Activated naive CD8-positive, alpha-beta T cell (primary cell): ENCODE results near the gene CALML5.

Source experiments
- H3K27ac Mint-ChIP-seq: one replicate; pipeline ENCODE4 v1.8.0; 2021; ENCODE audit warnings: mixed read lengths
- H3K27me3 Mint-ChIP-seq: one replicate; pipeline ENCODE4 v1.8.0; 2021; ENCODE audit warnings: mixed read lengths
- H3K36me3 Mint-ChIP-seq: one replicate; pipeline ENCODE4 v1.8.0; 2021; ENCODE audit warnings: mixed read lengths
- H3K4me1 Mint-ChIP-seq: one replicate; pipeline ENCODE4 v1.8.0; 2021; ENCODE audit warnings: low read depth, mixed read lengths
- H3K4me3 Mint-ChIP-seq: one replicate; pipeline ENCODE4 v1.8.0; 2021; ENCODE audit warnings: mild to moderate bottlenecking, mixed read lengths
- H3K9me3 Mint-ChIP-seq: one replicate; pipeline ENCODE4 v1.8.0; 2021; ENCODE audit warnings: low read depth, mixed read lengths

CALML5 gene

DNA sequence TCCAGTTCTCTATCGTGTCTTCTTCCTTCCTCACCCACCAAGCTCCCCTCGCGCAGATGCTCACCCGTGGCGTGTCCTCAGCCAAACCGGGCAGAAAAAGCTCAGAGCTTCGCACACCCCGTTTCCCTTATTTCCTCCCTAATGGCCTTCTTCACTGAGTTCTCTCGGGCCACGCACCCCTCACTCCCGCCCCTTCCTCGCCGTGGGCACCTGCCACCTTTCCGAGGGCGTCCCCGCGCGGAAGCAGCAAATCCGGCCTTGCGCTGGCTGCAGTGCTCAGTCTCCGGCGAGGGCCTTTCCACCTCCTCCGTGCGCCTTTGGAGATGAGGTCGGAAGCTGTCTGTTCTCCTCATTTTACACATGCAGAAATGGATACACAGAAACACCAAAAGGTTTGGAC lies 13.0 kb upstream of the CALML5 start:
- peaks cover 10% of the 10 kb centered on the region for H3K4me1 Mint-ChIP-seq
- peaks cover 1% of the 10 kb centered on the region for H3K27me3 Mint-ChIP-seq
- H3K27ac Mint-ChIP-seq, result no peak overlapping the region
- H3K4me3 Mint-ChIP-seq, result no peak overlapping the region
- H3K36me3 Mint-ChIP-seq, result no peaks in the 10 kb centered on the region
- no peaks in the 10 kb centered on the region for H3K9me3 Mint-ChIP-seq

DNA sequence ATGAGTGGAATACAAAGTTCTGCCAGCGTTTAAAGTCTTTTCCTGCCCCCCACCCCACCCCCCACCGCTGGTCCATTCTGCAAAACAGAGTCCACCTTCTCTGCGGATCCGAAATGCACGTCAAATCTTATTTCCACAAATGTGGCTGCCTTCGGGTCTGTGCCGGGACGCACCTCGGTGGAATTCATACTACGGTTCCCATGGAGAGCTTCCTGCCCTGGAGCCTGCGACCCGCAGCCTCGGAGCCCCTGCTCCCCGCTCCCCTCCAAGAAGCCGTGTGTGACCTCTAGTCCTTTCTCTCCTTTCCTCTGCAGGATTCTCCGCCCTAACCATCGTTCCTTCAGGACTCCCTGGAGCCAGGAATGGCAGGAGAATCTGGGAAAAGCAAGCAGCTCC lies 12.5 kb upstream of the CALML5 start:
- peaks cover 10% of the 10 kb centered on the region for H3K4me1 Mint-ChIP-seq
- H3K4me3 Mint-ChIP-seq, result no peak overlapping the region
- peaks cover 1% of the 10 kb centered on the region for H3K27me3 Mint-ChIP-seq
- no peaks in the 10 kb centered on the region for H3K9me3 Mint-ChIP-seq
- no peaks in the 10 kb centered on the region for H3K36me3 Mint-ChIP-seq
- H3K27ac Mint-ChIP-seq, result no peak overlapping the region

DNA sequence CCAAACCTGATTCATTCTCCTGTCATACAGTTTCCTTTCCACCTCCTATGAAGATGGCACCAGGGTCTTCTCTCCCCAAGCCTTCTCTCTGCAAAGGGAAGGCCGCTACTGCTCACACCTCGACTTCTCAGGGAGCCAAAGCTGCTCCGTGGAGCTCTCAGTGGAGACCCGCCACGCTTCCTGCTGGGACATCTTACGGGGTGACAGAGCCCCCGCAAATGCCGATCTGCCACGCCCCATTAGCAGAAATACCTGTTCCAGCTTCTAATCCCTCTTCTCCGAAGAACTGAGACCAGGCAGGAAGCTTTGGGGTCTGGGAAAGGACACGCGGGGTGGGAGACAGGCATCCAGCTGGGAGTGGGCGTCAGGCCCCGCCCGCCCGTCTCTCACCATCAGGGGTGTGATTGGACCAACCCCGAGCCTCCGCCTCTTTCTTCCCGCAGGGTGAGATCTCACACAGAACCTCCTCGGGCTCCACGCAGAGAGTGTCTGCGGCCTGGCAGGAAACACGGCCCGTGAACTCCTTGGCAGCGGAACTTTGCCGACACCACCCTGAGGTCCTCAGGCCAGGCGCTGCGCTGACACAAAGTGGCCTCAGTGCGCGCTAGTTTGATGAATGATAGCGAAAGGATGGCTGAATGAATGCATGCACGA lies 12.0 kb upstream of the CALML5 start:
- Mint-ChIP-seq H3K36me3 (no peaks in the 10 kb centered on the region), H3K4me1 (peaks cover 10% of the 10 kb centered on the region), H3K4me3 (no peak overlapping the region), H3K27me3 (peaks cover 3% of the 10 kb centered on the region), H3K27ac (no peak overlapping the region), H3K9me3 (no peaks in the 10 kb centered on the region)

DNA sequence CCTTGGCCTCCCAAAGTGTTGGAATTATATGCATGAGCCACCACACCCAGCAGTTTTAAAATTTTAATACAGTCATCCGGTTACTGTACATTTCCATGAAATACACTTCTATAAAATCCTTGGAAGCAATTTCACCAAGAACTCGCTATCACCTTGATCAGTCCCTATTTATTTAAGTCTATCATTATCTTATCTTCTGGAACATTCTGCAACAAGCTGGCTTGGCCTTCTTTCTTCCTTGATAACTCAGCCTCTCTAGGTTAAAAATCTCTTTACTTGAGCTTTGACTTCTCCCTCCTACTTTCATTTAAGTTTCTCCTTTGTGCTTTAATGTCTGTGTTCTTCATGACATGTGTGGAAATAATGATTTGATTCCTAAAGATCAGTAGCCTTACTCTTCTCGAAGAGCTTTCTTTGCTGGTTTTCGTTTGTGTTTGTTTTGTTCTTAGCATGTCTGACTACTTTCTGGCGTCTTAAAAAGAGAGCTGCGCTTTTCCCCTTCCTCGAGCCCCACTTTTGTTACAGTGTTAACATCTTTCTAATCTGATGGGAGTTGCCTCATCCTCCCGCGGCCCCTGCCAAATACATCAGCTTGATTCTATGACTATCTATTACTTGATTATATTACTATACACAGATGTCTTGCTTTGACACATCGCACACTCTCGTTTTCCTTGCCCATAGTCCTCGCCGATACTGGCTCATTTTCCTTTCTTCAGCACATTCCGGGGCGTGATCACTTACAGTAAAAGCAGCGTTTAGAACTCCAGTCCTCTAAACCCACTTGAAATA lies 11.1 kb upstream of the CALML5 start:
- Mint-ChIP-seq H3K27ac (no peak overlapping the region), H3K9me3 (no peaks in the 10 kb centered on the region), H3K4me3 (no peak overlapping the region), H3K27me3 (peaks cover 3% of the 10 kb centered on the region), H3K36me3 (no peaks in the 10 kb centered on the region), H3K4me1 (peaks cover 10% of the 10 kb centered on the region)

DNA sequence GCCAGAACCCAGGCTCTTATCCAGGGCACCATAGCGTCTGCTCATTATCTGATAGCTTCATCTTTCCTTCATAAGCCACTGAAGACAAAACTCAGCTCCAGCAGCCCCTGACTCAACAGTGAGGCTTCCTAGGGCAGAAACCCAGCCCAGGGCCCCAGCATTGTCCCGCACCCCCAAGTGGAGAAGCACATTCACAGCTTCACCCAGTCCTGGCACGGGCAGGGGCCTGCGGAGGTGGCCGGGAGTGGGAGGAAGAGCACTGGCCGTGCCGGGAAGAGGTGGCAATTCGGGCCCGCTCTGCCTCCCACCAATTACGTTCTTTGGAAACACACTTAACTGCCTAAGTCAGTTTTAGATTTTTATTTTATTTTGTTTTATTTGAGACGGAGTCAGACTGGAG lies 10.3 kb upstream of the CALML5 start:
- H3K27ac Mint-ChIP-seq, result no peak overlapping the region
- H3K4me3 Mint-ChIP-seq, result no peak overlapping the region
- H3K36me3 Mint-ChIP-seq, result no peaks in the 10 kb centered on the region
- H3K9me3 Mint-ChIP-seq, result no peaks in the 10 kb centered on the region
- H3K27me3 Mint-ChIP-seq, result peaks cover 3% of the 10 kb centered on the region
- H3K4me1 Mint-ChIP-seq, result peaks cover 10% of the 10 kb centered on the region

DNA sequence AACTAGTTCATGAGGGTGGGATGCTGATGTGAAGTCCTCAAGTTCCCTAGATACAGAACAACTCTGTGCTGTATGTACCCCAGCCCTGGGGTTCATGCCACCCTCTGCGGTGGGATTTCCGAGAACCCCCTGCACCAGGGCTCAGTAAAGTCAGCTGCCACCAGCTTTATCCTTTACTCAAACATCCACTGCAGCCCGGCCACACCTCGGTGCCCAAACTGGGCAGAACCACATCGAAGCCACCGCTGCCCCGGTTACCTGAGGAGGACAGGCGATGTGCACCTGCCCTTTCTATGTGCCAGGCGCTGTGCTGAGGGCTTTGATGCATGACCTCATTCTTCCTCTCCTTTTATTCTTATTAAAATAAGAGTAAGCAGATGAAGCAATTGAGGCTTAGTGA lies 9.9 kb upstream of the CALML5 start:
- H3K27ac Mint-ChIP-seq, result no peak overlapping the region
- H3K36me3 Mint-ChIP-seq, result no peaks in the 10 kb centered on the region
- H3K4me3 Mint-ChIP-seq, result no peak overlapping the region
- no peaks in the 10 kb centered on the region for H3K9me3 Mint-ChIP-seq
- peaks cover 12% of the 10 kb centered on the region for H3K4me1 Mint-ChIP-seq
- peaks cover 3% of the 10 kb centered on the region for H3K27me3 Mint-ChIP-seq

DNA sequence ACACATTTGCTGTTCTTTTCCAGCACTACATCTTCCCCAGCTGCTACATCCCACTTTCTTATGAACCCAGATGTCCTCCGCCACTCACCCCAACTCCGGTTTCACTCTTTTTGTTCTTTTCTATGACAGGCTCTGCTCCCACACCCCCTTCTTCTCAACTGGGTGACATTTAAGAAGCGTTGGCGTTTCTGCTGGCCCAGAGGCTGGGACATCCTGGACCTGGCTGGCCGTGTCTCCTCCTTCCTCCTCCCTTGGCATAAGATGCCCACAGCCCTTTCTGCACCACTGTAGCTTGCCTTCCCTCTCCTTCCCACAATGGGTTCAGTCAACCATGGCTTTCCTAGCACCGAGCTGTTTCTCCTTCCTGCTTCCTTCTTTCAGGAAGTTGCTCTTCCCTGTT lies 9.4 kb upstream of the CALML5 start:
- Mint-ChIP-seq H3K36me3 (no peaks in the 10 kb centered on the region), H3K4me3 (no peak overlapping the region), H3K4me1 (peaks cover 15% of the 10 kb centered on the region), H3K9me3 (no peaks in the 10 kb centered on the region), H3K27ac (no peak overlapping the region), H3K27me3 (peaks cover 3% of the 10 kb centered on the region)

DNA sequence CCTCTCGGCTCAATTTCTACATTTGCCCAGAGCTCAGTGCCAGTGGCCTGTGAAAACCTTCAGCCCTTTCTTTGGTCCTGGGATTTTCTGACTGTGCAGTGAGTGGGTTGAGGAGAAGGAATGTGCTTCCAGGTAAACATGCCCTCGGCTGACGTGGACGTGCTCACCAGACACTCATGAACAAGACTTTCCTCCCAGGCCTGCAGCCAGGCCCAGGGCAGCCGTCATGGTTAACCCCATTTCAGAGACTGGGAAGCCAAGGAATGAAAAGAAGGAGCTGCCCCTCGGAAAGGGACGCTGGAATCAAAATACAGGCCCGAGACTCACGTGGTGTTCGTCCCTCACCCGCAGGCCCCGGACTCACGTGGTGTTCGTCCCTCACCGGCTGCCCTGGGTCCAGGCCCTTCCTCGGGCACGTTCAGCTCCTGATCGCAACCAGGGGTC lies 8.8 kb upstream of the CALML5 start:
- Mint-ChIP-seq H3K4me1 (peaks cover 11% of the 10 kb centered on the region), H3K27me3 (peaks cover 3% of the 10 kb centered on the region), H3K36me3 (no peaks in the 10 kb centered on the region), H3K9me3 (no peaks in the 10 kb centered on the region), H3K27ac (no peak overlapping the region), H3K4me3 (no peak overlapping the region)

DNA sequence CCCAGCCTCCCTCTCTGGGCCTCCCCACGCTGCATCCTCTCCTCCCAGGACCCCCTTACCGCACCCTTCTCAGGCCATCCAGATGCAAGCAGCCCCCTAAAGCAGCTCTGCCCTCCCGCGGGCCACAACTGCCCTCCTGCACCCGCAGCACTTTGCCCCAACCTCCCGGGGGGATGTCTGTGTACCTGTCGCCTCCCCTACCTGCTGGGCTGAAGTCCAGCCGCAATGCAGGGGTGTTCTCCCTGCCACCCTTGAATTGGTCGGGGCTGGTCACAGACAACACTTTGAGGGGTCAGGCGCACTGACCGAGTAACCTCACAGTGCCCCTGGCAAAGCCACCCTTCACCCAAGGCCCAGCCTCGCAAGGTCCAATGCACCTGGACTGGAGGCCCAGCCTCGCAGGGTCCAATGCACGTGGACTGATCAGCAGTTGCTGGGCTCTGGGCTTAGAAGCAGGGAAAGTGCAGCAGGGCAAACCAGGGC lies 8.3 kb upstream of the CALML5 start:
- no peak overlapping the region for H3K4me3 Mint-ChIP-seq
- peaks cover 8% of the 10 kb centered on the region for H3K4me1 Mint-ChIP-seq
- no peak overlapping the region for H3K27ac Mint-ChIP-seq
- H3K9me3 Mint-ChIP-seq, result no peaks in the 10 kb centered on the region
- H3K27me3 Mint-ChIP-seq, result peaks cover 3% of the 10 kb centered on the region
- no peaks in the 10 kb centered on the region for H3K36me3 Mint-ChIP-seq

DNA sequence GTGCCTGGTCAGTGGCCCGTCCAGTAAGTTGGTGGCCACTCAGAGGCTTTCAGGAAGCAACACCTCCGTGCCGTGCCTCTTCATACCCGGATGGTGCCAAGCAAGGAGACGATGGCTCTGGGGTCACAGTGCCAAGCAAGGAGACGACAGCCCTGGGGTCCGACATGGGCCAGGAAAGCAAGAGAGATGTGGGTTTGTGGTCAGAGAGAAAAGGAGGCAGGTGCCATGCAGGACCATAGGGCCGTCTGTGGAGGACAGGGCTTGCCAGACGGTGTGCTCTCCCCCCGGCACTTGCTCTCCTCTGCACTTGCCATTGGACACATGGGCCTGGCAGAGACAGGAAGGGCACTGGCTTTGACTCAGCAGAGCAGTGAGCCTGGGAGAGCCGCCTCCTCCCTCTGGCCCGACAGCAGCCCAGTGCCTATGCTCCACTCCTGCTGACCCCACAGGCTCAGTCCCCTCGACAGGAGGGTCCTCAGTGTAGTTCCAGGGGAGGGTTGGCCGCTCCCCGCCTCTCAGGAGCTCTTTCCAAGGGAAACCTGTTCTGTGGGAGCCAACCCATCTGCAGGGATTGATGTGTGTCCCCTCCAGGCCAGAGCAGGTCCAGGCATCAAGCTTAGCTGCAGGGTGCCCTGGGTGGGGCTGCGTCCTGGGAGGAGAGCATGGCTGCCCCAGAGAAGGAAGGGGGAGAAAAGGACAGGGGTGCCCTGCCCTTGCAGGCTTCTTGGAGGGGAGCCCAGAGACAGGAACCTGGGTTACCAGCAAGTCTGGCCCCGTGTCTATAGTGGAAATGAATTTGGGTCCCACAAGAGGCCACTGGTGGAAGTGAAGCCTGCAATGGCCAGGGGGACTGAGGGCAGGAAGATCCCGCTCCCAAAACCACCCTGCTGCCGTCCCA lies 7.6 kb upstream of the CALML5 start:
- Mint-ChIP-seq H3K36me3 (no peaks in the 10 kb centered on the region), H3K27ac (no peak overlapping the region), H3K9me3 (no peaks in the 10 kb centered on the region), H3K27me3 (peaks cover 1% of the 10 kb centered on the region), H3K4me3 (no peak overlapping the region), H3K4me1 (peaks cover 10% of the 10 kb centered on the region)

DNA sequence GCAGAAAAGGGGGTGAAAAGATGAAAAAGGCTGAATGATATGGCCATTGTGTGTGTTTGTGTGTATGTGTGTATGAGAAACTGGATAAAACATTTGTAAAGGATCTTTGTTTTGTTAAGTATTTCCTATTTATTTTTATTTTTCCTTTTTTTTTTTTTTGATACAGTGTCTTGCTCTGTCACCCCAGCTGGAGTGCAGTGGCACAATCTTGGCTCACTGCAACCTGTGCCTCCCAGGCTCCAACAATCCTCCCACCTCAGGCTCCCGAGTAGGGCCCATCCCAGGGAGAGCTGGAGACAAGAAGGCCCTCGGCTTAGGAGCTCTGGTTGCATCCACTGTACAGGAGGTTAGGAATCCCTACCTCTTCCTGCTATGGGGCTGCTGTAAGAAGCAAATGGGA lies 6.9 kb upstream of the CALML5 start:
- H3K4me3 Mint-ChIP-seq, result no peak overlapping the region
- peaks cover 1% of the 10 kb centered on the region for H3K27me3 Mint-ChIP-seq
- no peak overlapping the region for H3K27ac Mint-ChIP-seq
- no peaks in the 10 kb centered on the region for H3K9me3 Mint-ChIP-seq
- no peaks in the 10 kb centered on the region for H3K36me3 Mint-ChIP-seq
- peaks cover 12% of the 10 kb centered on the region for H3K4me1 Mint-ChIP-seq

DNA sequence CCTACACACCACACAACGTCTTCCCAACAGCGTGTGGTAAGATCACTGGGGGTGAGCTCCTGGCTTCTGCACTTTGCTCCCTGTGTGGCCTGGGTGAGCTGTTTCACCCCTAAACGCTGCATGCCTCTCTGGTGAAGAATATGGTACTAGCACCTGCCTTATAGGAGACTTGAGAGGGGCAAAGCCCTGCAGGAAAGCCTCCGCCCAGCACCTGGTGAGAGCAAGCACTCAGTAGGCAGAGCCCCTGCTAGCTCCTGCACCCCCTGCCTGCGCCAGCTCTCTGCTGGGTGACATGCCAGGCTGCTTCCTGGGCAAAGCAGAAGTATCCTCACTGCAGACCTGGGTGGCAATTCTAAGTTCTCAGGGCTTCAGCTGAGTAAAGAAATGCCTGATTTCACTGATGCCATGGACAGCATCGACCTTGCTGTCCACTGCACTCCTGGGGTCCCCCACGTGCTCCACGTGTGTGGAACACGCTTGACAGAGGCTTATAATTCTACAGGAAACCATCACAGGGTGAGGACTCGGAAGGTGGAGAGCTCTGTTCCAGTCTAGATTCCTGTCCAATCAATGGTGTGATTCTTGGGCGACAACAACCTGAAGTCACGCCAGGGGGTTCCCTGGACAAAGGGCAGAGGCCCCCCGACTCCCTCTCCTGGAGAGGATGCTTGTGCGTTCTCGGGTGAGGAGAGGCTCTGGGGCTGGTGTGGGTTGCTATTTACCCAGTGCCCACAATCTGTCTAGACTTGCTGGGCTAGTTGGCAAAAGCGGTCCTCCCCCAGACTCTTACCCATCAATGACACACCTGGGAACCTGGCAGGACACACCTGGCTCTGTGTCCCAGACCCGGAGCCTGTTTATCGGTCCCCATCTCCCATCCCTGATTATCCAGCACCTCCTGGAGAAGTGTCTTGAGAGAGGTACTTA lies 5.0 kb upstream of the CALML5 start:
- H3K36me3 Mint-ChIP-seq, result no peaks in the 10 kb centered on the region
- H3K27ac Mint-ChIP-seq, result no peak overlapping the region
- H3K9me3 Mint-ChIP-seq, result no peaks in the 10 kb centered on the region
- H3K27me3 Mint-ChIP-seq, result peaks cover 1% of the 10 kb centered on the region
- peaks cover 12% of the 10 kb centered on the region for H3K4me1 Mint-ChIP-seq
- H3K4me3 Mint-ChIP-seq, result no peak overlapping the region

DNA sequence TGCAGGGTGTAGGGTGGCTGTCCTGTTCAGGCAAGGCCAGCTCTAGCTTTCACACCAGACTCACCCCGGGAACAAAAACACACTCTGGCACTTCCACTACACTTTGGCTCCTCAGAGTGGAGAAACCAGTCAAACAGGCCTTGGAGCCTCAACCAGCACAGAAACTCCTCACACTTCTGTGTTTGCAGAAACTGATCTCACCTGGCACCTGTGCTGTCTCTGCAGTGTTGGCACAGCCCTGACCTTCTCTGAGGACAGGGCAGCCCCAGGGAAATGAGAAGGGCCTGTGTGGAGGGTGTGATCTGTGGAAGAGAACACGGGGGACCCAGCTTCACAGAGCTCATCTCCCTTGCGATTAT lies 4.1 kb upstream of the CALML5 start:
- Mint-ChIP-seq H3K4me3 (no peak overlapping the region), H3K27ac (no peak overlapping the region), H3K4me1 (peaks cover 12% of the 10 kb centered on the region), H3K27me3 (peaks cover 1% of the 10 kb centered on the region), H3K9me3 (no peaks in the 10 kb centered on the region), H3K36me3 (no peaks in the 10 kb centered on the region)
